SK-N-SH (cell line): ENCODE measurements around the gene PHLDB2. TPM values are rescaled to one million over a fixed set of nuclear protein-coding genes. Genes with fewer than 3 reads are reported as not detected.
A peak's percentile ranks its signal among the peaks of the same experiment; 100 is the strongest.

Experiments used
- CTCF ChIA-PET: fragments of 300-600, 350-600 bp; formaldehyde crosslinking; extraction: SDS; loops from one replicate; lab custom pipeline; 2021; lab: Yijun Ruan, JAX
- POLR2A ChIA-PET: fragments of 350-600 bp; sonication (Branson Sonifier 250); formaldehyde crosslinking; extraction: SDS; loops from one replicate; lab custom pipeline; 2020; ENCODE audit warnings: antibody characterized with exemption, inconsistent platforms; lab: Yijun Ruan, JAX
- DNase-seq: peaks from one replicate; pipeline ENCODE4 v3.0.0; 2012
- H2AFZ ChIP-seq: fragments of 200-600 bp; sonication (generic); 2 replicates; pipeline ENCODE4 v1.8.1; 2016; ENCODE audit warnings: antibody characterized with exemption, mild to moderate bottlenecking, low read depth
- H3F3A ChIP-seq: fragments of 200-600 bp; sonication (generic); replicated peaks from 2 replicates; pipeline ENCODE3; 2016; ENCODE audit warnings: antibody characterized with exemption, mild to moderate bottlenecking; ENCODE audit not compliant: insufficient read depth
- H3K27ac ChIP-seq, 2 experiments: fragments of 200-500 bp in 1 of 2; fragments of 200-600 bp in 1 of 2; sonication (Bioruptor generic) in 1 of 2; sonication (generic), shearing (Covaris generic) in 1 of 2; 2 replicates each; pipeline versions ENCODE4 v1.5.1 to v1.6.1; 2014 to 2016; ENCODE audit warnings: low read depth in 2 of 2, inconsistent platforms in 1 of 2, low read length in 1 of 2, mild to moderate bottlenecking in 1 of 2, mixed read lengths in 1 of 2
- H3K27me3 ChIP-seq: fragments of 200-600 bp; sonication (generic), shearing (Covaris generic); 2 replicates; pipeline ENCODE4 v1.6.1; 2016; ENCODE audit warnings: mixed run types; ENCODE audit not compliant: insufficient read depth
- H3K36me3 ChIP-seq, 2 experiments: fragments of 200-500 bp in 1 of 2; fragments of 200-600 bp in 1 of 2; sonication (Bioruptor generic) in 1 of 2; sonication (generic) in 1 of 2; replicated peaks in 1 of 2; 2 replicates each; pipeline versions ENCODE3 to v1.5.1; 2014 to 2016; ENCODE audit warnings: low read length in 1 of 2, mild to moderate bottlenecking in 1 of 2; ENCODE audit not compliant: insufficient read depth in 2 of 2, control insufficient read depth in 1 of 2
- H3K4me1 ChIP-seq, 2 experiments: fragments of 200-500 bp in 1 of 2; fragments of 200-600 bp in 1 of 2; sonication (Bioruptor generic) in 1 of 2; sonication (generic), shearing (Covaris generic) in 1 of 2; 2 replicates each; pipeline versions ENCODE4 v1.5.1 to v1.6.1; 2014 to 2016; ENCODE audit warnings: low read depth in 1 of 2, low read length in 1 of 2, mixed run types in 1 of 2; ENCODE audit not compliant: insufficient read depth in 2 of 2, control insufficient read depth in 1 of 2
- H3K4me2 ChIP-seq: fragments of 200-600 bp; sonication (generic), shearing (Covaris generic); 2 replicates; pipeline ENCODE4 v1.6.1; 2017; ENCODE audit warnings: mixed run types
- H3K4me3 ChIP-seq, 2 experiments: fragments of 200-500 bp in 1 of 2; fragments of 200-600 bp in 1 of 2; sonication (Bioruptor generic) in 1 of 2; sonication (generic), shearing (Covaris generic) in 1 of 2; 2 replicates each; pipeline versions ENCODE4 v1.5.1 to v1.8.1; 2014 to 2016; ENCODE audit warnings: low read depth in 2 of 2, inconsistent platforms in 1 of 2, low read length in 1 of 2, mild to moderate bottlenecking in 1 of 2, mixed read lengths in 1 of 2, moderate library complexity in 1 of 2
- H3K79me2 ChIP-seq: fragments of 200-600 bp; sonication (generic); 2 replicates; pipeline ENCODE4 v1.8.1; 2017; ENCODE audit warnings: mild to moderate bottlenecking; ENCODE audit not compliant: insufficient read depth
- H3K9ac ChIP-seq: fragments of 200-600 bp; sonication (generic); 2 replicates; pipeline ENCODE4 v1.6.1; 2017; ENCODE audit warnings: mixed run types
- H3K9me2 ChIP-seq: fragments of 200-600 bp; sonication (generic); 2 replicates; pipeline ENCODE4 v1.6.1; 2017; ENCODE audit warnings: mixed run types
- H3K9me3 ChIP-seq: fragments of 200-600 bp; sonication (generic); 2 replicates; pipeline ENCODE4 v1.6.1; 2017; ENCODE audit warnings: mixed run types, mild to moderate bottlenecking, moderate library complexity
- H4K20me1 ChIP-seq: fragments of 200-600 bp; sonication (generic); 2 replicates; pipeline ENCODE4 v1.6.1; 2017; ENCODE audit warnings: mild to moderate bottlenecking, mixed run types; ENCODE audit not compliant: insufficient read depth
- CHD2 ChIP-seq: fragments of 150-350 bp; IDR thresholded peaks from 2 replicates; pipeline ENCODE4 v1.6.1; 2018; ENCODE audit warnings: low read length; ENCODE audit not compliant: partially characterized antibody
- EP300 ChIP-seq, 2 experiments: IDR thresholded peaks; 2 replicates each; pipeline versions ENCODE4 v1.4.0 to v1.6.1; 2012; ENCODE audit warnings: borderline replicate concordance in 1 of 2, low read depth in 1 of 2, low read length in 1 of 2
- FOXJ3 ChIP-seq: sonication (generic); formaldehyde crosslinking; IDR thresholded peaks from 2 replicates; pipeline ENCODE4 v1.5.1; 2020; ENCODE audit warnings: mild to moderate bottlenecking, missing genetic modification reagents
- FOXM1 ChIP-seq: IDR thresholded peaks from 2 replicates; pipeline ENCODE4 v1.4.0; 2012; ENCODE audit warnings: low read depth, mild to moderate bottlenecking
- MAX ChIP-seq: IDR thresholded peaks from 2 replicates; pipeline ENCODE4 v1.4.0; 2012; ENCODE audit warnings: low read depth
- MEF2A ChIP-seq: IDR thresholded peaks from 2 replicates; pipeline ENCODE4 v1.4.0; 2012; ENCODE audit warnings: low read depth, borderline replicate concordance
- MXI1 ChIP-seq: IDR thresholded peaks from 2 replicates; pipeline ENCODE4 v1.6.1; 2012; ENCODE audit warnings: mild to moderate bottlenecking, low read depth, low read length, improper control_type of control experiment
- POLR2AphosphoS5 ChIP-seq: IDR thresholded peaks from 2 replicates; pipeline ENCODE4 v1.6.1; 2012; ENCODE audit warnings: low read depth, low read length
- RAD21 ChIP-seq: IDR thresholded peaks from 2 replicates; pipeline ENCODE4 v1.6.1; 2012; ENCODE audit warnings: mild to moderate bottlenecking, low read length
- RCOR1 ChIP-seq: fragments of 150-350 bp; IDR thresholded peaks from 2 replicates; pipeline ENCODE4 v1.6.1; 2017; ENCODE audit warnings: antibody characterized with exemption, low read length
- SIN3A ChIP-seq: IDR thresholded peaks from 2 replicates; pipeline ENCODE4 v1.6.1; 2012; ENCODE audit warnings: low read depth, mild to moderate bottlenecking, low read length, moderate library complexity, borderline replicate concordance
- USF1 ChIP-seq: IDR thresholded peaks from 2 replicates; pipeline ENCODE4 v1.4.0; 2012; ENCODE audit warnings: low read depth, borderline replicate concordance
- WGBS: methylation state at CpG from one replicate; pipeline ENCODE4 v1.1.6; 2017; ENCODE audit warnings: low lambda C conversion rate; 5-methylcytosine and 5-hydroxymethylcytosine counted together
- polyA plus RNA-seq, 3 experiments: library from polyadenylated mRNA; depleted of rRNA; stranded (reverse); fragments of >200 nt; gene quantifications; 2 replicates each; pipeline ENCODE4 v1.2.3, GENCODE V29; 2012
- TF ChIP-seq, protein P1 (sequence below): IDR thresholded peaks from 2 replicates; pipeline ENCODE4 v1.6.1; 2012; ENCODE audit warnings: mild to moderate bottlenecking, low read depth, low read length, moderate library complexity
- TF ChIP-seq, protein P2 (sequence below): fragments of 150-350 bp; IDR thresholded peaks from 2 replicates; pipeline ENCODE4 v1.6.1; 2016; ENCODE audit warnings: mild to moderate bottlenecking, low read depth, low read length
- TF ChIP-seq, protein P3 (sequence below): fragments of 200-600 bp; sonication (generic); IDR thresholded peaks from 2 replicates; pipeline ENCODE4 v1.6.1; 2017; ENCODE audit warnings: antibody characterized with exemption, mild to moderate bottlenecking, moderate library complexity

The PHLDB2 gene
- polyA plus RNA-seq, 1 of the 3 experiments (the other 2 are of a cell fraction): 18.0 TPM

DNA sequence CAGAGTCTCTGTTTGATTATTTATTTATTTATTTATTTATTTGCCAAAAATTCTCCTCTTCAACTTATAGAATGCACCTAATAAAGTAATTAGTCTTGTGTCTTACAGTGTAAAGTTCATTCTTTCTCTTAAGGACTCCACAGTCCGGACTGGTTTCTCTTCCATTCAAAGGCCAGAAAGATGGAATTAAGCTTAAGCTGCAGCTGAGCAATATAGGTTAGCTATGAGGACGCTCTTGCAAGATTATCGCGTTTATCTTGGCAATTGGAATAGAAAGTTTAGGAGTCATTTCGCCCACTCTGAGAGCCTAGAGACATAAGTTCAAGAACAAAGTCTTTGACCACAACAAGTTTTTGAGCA is 154.7 kb downstream of the PHLDB2 start:
- CTCF ChIA-PET: interaction anchor here (0.6 to 7.3 kb wide), 33 partner anchors 9 to 907 kb away, joined by 3 to 165 read pairs (median 5); partner anchors contain the start of genes ABHD10 and TAGLN3

DNA sequence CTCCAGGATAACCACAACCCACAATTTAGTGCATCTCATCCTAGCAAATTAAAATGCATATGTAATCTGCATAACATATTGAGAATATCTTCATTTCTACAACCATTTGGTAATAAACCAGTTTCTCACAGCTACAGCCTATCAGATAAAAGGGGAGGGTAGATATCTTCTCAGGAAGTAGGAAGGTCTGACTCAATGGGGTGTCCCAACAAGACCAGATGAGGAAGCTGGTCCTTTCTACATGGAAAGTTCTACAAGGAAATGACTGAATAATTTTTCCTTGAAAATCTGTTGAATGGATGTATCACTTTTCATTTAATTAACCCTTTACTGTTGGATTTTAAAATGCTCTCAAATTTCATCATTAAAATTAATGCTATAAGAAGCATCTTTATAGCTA is 158.0 kb downstream of the PHLDB2 start:
- ChIA-PET POLR2A (no interaction called here), CTCF (interaction anchor here (3.9 to 7.3 kb wide), 3 partner anchors 19 to 301 kb away, joined by 17 to 165 read pairs (median 90); partner anchors contain the start of gene TAGLN3)
- DNase-seq: no peak
- Histone ChIP-seq H3K9ac (no peak overlapping the region), H3K4me1 (peaks cover 0 to 8% of the 10 kb centered on the region in 2 experiments; a peak in 2 of 4 replicates), H3K36me3 (peaks cover 0 to 2% of the 10 kb centered on the region in 2 experiments), H2AFZ (no peak overlapping the region), H3K27ac (no peak overlapping the region), H3K79me2 (no peaks in the 10 kb centered on the region), H3F3A (no peaks in the 10 kb centered on the region), H3K4me3 (no peak overlapping the region), H3K4me2 (no peak overlapping the region), H3K9me3 (no peaks in the 10 kb centered on the region), H3K9me2 (no peaks in the 10 kb centered on the region), H3K27me3 (no peaks in the 10 kb centered on the region), H4K20me1 (no peaks in the 10 kb centered on the region)
- TF ChIP-seq, protein P1, sequence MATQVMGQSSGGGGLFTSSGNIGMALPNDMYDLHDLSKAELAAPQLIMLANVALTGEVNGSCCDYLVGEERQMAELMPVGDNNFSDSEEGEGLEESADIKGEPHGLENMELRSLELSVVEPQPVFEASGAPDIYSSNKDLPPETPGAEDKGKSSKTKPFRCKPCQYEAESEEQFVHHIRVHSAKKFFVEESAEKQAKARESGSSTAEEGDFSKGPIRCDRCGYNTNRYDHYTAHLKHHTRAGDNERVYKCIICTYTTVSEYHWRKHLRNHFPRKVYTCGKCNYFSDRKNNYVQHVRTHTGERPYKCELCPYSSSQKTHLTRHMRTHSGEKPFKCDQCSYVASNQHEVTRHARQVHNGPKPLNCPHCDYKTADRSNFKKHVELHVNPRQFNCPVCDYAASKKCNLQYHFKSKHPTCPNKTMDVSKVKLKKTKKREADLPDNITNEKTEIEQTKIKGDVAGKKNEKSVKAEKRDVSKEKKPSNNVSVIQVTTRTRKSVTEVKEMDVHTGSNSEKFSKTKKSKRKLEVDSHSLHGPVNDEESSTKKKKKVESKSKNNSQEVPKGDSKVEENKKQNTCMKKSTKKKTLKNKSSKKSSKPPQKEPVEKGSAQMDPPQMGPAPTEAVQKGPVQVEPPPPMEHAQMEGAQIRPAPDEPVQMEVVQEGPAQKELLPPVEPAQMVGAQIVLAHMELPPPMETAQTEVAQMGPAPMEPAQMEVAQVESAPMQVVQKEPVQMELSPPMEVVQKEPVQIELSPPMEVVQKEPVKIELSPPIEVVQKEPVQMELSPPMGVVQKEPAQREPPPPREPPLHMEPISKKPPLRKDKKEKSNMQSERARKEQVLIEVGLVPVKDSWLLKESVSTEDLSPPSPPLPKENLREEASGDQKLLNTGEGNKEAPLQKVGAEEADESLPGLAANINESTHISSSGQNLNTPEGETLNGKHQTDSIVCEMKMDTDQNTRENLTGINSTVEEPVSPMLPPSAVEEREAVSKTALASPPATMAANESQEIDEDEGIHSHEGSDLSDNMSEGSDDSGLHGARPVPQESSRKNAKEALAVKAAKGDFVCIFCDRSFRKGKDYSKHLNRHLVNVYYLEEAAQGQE: no peak
- TF ChIP-seq SIN3A: no peak
- TF ChIP-seq MXI1: no peak
- TF ChIP-seq, protein P2, sequence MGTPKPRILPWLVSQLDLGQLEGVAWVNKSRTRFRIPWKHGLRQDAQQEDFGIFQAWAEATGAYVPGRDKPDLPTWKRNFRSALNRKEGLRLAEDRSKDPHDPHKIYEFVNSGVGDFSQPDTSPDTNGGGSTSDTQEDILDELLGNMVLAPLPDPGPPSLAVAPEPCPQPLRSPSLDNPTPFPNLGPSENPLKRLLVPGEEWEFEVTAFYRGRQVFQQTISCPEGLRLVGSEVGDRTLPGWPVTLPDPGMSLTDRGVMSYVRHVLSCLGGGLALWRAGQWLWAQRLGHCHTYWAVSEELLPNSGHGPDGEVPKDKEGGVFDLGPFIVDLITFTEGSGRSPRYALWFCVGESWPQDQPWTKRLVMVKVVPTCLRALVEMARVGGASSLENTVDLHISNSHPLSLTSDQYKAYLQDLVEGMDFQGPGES: no peak
- no peak for TF ChIP-seq CHD2
- no peak for TF ChIP-seq POLR2AphosphoS5
- no peak for TF ChIP-seq RAD21
- TF ChIP-seq, protein P3, sequence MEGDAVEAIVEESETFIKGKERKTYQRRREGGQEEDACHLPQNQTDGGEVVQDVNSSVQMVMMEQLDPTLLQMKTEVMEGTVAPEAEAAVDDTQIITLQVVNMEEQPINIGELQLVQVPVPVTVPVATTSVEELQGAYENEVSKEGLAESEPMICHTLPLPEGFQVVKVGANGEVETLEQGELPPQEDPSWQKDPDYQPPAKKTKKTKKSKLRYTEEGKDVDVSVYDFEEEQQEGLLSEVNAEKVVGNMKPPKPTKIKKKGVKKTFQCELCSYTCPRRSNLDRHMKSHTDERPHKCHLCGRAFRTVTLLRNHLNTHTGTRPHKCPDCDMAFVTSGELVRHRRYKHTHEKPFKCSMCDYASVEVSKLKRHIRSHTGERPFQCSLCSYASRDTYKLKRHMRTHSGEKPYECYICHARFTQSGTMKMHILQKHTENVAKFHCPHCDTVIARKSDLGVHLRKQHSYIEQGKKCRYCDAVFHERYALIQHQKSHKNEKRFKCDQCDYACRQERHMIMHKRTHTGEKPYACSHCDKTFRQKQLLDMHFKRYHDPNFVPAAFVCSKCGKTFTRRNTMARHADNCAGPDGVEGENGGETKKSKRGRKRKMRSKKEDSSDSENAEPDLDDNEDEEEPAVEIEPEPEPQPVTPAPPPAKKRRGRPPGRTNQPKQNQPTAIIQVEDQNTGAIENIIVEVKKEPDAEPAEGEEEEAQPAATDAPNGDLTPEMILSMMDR: no peak
- no peak for TF ChIP-seq FOXJ3 (CRISPR knock-in tag)
- TF ChIP-seq MAX: no peak
- TF ChIP-seq FOXM1: no peak
- TF ChIP-seq MEF2A: no peak

More for the DNA sequence above, 154.7 kb downstream of the PHLDB2 start:
- no peaks in the 10 kb centered on the region for H3K27me3 ChIP-seq
- H3K4me1 ChIP-seq: peaks cover 0 to 8% of the 10 kb centered on the region in 2 experiments; a peak in 1 of 4 replicates
- POLR2A ChIA-PET: interaction anchor here (0.7 to 2.0 kb wide), 3 partner anchors 10 to 15 kb away, joined by 3 to 11 read pairs (median 3); partner anchors contain the start of gene TAGLN3
- H3F3A ChIP-seq: no peaks in the 10 kb centered on the region
- no peaks in the 10 kb centered on the region for H3K79me2 ChIP-seq
- H3K4me2 ChIP-seq: no peak overlapping the region
- no peak overlapping the region for H3K9ac ChIP-seq
- no peak for DNase-seq
- no peak overlapping the region for H2AFZ ChIP-seq
- TF ChIP-seq EP300 (IDR thresholded peaks at IDR 0.05; ENCODE audit: borderline replicate concordance in 1 of 2, low read depth in 1 of 2, low read length in 1 of 2) (no peak), RCOR1 (0 out of 2 replicates have a peak, but pooled peaks have one; percentile 1), USF1 (no peak)
- TF ChIP-seq, protein P3: no peak
- no peaks in the 10 kb centered on the region for H4K20me1 ChIP-seq
- H3K9me2 ChIP-seq: no peaks in the 10 kb centered on the region
- WGBS: 79% methylated on average over 5 of the region's 5 CpGs
- no peak overlapping the region for H3K4me3 ChIP-seq
- peaks cover 0 to 20% of the 10 kb centered on the region in 2 experiments for H3K36me3 ChIP-seq
- H3K27ac ChIP-seq: no peak overlapping the region
- no peaks in the 10 kb centered on the region for H3K9me3 ChIP-seq
